Iris pigment epithelial cell (primary cell): ENCODE data around the gene PCAT7.
A peak's percentile ranks its signal among the peaks of the same experiment; 100 is the strongest.
"Not testable (repeated sequence)": the region's sequence is repeated elsewhere in the genome, so short reads cannot be mapped to it uniquely, and the experiment has no call there.

Experiments
- DNase-seq: peaks from one replicate; pipeline ENCODE4 v3.0.0-alpha.2; 2011; ENCODE audit warnings: low read depth

PCAT7 gene

DNA sequence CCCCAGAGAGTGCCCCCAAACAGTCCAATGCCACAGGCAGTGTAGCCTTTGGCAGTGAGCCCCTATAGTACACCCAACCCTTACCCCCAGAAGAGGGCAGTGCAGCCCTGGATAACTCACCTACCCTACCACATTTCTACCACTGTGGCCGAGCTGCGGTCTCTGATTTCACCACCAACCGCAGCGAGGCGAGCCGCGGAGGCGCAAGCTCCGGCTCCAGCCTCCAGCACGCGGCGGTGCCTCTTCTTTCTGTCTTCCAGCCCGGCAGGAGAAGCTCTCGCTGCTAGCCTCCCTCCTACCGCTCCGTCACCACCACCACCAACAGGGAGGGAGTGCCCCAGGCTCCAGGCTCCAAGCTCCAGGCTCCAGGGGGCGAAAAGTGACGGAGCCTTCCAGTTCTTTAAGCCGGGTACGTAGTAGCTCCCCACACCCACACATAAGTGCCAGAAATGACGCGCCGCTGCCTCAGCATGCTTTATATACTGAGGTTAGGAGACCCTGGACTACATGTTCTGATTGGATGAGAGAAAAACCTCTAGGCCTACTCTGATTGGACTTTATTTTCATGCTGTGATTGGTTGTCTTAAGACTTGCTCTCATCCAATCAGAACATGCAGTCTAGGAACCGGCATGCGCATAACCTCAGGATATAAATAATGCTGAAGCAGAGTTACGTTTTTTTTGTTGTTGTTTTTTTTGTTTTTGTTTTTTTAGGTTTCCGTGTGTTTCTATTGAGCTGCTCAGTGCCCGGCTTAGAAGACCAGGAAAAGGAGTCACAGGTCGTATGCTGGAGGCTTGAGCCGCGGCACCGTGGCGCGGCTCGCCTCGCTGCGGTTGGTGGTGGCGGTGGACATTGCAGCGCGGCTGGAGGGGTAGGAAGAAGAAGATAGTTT is at the start of gene PCAT7:
TSS of gene PCAT7 (plus strand) at position 645 of the 893 bp plus-strand sequence.
- peak; percentile 23 for DNase-seq

DNA sequence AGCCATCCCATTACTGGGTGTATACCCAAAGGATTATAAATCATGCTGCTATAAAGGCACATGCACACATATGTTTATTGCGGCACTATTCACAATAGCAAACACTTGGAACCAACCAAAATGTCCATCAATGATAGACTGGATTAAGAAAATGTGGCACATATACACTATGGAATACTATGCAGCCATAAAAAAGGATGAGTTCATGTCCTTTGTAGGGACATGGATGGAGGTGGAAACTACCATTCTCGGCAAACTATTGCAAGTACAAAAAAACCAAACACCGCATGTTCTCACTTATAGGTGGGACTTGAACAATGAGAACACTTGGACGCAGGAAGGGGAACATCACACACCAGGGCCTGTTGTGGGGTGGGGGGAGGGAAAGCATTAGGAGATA is 48.5 kb upstream of the PCAT7 start:
- DNase-seq: not testable (repeated sequence)

DNA sequence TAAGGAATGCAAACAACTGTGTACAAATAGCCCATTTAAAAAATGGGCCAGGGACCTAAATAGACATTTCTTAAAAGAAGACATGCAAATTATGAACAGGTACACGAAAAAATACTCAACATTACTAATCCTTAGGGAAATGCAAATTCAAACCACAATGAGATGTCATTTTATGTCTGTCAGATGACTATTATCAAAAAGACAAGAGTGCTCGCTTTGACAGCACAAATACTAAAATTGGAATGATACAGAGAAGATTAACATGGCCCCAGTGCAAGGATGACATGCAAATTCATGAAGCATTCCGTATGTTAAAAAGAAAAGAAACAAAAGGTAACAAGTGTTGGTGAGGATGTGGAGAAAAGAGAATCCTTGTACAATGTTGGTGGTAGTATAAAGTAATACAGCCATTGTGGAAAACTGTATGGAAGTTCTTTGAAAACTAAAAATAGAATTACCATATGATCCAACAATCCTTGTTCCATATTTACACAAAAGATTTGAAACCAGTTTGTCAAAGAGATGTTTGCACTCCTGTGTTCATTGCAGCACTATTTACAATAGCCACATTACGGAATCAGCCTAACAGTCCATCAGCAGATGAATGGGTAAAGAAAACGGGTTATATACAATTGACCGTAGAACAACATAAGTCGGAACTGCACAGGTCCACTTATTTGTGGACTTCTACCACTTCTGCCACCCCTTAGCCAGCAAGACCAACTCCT is 47.2 kb upstream of the PCAT7 start:
- no peak for DNase-seq

DNA sequence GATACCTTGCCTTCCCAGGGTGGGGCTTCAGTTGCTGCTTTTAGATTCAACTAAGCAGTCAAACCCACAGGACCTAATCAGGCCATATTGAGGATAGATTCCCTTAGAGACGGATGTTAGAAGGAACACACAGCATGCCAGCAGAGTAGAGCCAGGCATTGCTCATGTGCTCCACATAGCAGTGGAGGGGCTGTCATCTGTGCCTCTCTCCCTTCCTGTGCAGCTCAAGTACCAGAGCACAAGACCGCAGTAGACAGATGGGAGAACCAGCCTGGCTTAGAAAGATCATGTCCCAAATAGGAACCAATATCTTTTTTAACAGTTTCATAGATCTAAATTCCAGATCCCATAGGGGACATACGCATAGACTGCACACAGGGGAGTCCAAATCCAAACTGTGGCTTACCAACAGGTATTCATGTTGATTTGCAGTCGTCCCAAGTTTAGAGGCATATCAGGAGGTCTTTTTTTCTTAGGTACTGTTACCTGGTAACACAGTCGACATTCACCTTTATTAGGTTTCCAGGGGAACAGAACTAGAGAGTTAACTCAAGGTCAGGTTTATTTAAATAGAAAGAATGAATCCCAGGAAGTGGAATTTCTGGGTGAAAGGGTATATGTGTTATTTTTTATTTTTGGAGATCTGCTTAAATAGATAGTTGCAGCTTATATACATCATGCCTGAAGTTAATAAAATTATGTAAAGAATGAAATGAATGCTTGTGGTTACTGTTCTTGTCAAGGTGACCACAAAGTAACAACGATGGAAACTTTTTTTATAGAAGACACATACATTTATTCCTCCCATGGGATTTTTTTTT is 43.5 kb upstream of the PCAT7 start:
- peak; percentile 12 for DNase-seq

- DNase-seq: no peak
Observed at GRCh38 chr9:94511955-94512265, 43.0 kb upstream of the PCAT7 start.

DNA sequence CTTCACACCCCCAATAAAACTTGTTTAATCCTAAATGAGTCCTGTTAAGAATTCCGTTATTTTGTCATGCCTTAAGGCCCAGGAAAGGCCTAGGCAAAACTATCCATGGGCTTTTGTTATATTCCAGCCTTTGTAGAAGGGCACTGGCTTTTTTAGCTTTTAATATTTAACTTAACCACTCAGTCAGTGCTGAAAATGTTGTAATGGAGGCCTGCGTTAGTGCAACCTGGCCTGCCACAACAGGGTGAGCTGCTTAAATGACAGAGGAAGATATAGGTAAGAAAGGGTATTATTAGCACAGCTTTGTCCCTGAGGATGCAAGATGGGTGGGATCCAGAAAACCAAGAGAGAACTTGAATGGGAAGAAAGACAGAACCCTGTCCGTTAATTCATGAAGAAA is 40.2 kb upstream of the PCAT7 start:
- no peak for DNase-seq

DNA sequence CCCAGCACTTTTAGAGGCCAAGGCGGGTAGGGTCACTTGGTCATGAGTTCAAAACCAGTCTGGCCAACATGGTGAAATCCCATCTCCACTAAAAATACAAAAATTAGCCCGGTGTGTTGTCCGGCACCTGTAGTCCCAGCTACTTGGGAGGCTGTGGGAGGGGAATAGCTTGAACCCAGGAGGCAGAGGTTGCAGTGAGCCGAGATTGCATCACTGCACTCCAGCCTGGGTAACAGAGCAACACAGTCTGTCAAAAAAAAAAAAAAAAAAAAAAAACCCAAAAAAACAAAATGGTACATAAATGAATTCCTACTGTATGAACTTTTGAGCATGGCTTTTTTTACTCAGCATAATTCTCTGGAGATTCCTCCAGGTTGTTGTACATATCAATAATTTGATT is 37.6 kb upstream of the PCAT7 start:
- no peak for DNase-seq

GRCh38 chr9:94525396-94526035 is 29.4 kb upstream of the PCAT7 start:
- DNase-seq: no peak

GRCh38 chr9:94526271-94526670 is 28.6 kb upstream of the PCAT7 start:
- DNase-seq: no peak

DNA sequence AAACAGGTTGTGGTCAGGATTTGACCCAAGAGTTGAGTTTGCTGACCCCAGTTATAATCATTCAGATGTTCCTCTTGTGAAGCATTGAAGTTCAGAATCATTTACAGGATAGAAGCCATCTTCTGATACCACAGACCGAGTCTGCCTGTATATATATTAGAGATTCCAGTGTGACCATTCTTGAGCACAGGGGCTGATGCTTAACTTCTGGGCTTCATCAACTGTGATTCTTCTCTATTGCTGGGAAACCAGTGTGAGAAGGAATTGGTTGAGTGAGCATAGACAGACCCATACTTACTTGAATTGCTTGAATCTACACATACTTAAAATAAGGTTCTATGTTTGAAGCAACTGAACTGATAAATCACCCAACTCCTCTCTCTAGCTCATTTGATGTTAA is 27.9 kb upstream of the PCAT7 start:
- DNase-seq: no peak

- DNase-seq: no peak
Observed at GRCh38 chr9:94528886-94529285, 26.0 kb upstream of the PCAT7 start.

DNA sequence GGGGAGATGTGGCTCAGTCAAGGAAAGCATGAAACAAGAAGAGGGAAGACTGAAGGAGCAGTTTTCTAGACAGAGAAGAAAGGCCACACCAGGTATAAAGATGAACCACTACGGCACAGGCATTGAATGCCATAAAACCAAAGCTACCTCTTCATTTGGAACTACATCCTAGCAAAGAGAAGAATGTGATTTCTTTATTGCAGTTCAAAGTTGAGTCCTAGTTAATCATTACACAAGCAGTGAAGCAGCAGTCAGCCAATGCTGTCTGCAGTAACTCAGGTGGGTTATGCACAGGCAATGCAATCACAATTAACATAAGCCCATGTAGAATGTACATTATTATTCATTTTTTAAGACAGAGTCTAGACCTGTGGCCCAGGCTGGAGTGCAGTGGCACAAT is 21.7 kb upstream of the PCAT7 start:
- DNase-seq: no peak

GRCh38 chr9:94533601-94534000 is 21.3 kb upstream of the PCAT7 start:
- no peak for DNase-seq

DNA sequence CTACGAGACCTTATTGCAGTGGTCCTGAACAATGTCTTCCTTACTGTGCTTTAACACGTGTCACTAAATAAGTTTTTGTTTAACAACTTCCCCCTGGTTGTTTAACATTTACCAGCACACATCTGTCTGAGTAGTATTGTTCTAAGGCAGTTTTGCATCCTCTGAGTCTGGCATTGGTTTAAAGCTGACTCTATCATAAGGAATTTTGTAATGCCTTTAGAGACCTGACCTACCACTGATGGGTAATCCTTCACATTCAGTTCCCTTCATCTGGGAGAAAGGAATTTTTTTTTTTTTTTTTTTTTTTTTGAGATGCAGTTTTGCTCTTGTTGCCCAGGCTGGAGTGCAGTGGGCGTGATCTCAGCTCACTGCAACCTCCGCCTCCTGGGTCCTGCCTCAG is 20.0 kb upstream of the PCAT7 start:
- no peak for DNase-seq

- DNase-seq: no peak
Observed at GRCh38 chr9:94538908-94539307, 16.0 kb upstream of the PCAT7 start.

GRCh38 chr9:94544335-94544734 is 10.5 kb upstream of the PCAT7 start:
- not testable (repeated sequence) for DNase-seq

DNA sequence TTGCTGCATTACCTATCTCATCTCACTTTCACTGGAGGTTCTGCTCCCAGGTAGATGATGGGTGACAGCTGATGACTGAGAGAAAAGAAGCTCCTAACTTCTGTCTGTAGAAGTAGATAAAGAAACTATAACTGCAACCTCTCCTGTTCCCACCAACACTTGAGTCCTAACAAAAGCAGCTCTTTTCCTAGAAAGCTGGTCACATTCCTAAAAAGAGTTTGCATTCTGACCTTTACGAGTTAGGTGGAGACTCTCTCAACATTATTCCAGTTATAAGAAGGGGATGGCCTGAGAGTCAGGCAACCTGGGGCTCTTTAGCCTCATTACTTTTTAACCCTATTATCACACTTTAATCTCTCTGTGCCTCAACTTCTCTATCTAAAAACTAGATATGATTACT is 8.9 kb upstream of the PCAT7 start:
- no peak for DNase-seq

DNA sequence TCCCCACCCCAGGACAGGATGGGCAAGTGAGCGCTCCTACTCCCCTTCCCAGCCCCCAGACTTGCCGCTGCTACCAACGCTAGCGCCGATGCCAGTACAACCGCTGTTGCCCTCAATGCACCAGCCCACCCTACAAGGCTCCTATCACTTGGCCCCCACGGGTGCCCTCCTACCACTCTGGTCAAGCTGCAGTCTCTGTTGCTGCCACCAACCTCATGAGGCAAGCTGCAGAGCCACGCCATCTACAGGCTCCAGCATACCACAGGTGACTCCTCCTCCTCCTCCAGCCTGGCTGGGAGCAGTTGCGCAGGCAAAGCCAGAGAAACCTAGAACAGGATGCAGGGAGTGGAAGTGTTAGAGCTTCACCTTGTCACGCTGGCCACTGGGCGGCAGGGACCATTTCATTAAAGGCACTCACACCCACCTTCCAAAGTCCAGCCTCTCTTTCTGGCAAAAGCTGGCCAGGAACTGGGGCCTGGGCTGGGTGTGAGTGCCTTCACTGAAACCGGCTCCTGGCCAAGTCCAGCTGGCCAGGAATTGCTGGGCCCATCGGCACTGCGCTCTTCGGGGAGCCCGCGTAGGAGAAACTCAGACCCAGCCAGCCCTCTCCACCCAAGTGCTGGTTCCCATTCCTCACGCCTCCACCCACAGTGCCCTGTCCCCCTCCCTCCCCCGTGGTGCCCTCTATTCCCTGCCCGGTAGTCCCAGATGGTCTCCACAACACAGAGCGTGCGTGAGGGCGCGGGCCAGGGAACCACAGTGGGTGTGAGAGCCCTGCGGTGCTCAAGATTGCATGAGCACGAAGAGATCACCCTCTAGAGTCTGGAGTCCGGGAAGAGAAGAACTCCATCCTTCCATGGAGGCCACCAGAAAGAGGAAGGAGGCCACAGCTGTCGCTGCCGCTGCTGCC is 1.6 kb upstream of the PCAT7 start:
- no peak for DNase-seq

DNA sequence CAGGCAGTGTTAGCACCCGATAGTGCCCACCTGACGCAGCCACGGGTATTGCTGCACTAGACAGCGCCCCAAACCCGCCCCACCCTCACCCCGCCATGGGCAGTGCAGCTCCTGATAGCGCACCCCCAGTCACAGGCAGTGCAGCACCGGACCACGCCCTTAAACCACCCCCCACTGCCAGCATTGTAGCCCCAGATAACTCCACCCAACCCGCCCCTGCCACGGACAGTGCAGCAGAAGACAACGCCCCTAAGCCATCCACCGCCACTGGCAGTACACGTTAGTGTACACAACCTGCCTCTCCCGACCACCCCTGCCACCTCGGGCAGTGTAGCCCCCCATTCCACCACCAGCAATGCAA is 825 bp upstream of the PCAT7 start:
- DNase-seq: no peak

GRCh38 chr9:94557376-94557775 is 2.5 kb downstream of the PCAT7 start:
- DNase-seq: no peak

DNA sequence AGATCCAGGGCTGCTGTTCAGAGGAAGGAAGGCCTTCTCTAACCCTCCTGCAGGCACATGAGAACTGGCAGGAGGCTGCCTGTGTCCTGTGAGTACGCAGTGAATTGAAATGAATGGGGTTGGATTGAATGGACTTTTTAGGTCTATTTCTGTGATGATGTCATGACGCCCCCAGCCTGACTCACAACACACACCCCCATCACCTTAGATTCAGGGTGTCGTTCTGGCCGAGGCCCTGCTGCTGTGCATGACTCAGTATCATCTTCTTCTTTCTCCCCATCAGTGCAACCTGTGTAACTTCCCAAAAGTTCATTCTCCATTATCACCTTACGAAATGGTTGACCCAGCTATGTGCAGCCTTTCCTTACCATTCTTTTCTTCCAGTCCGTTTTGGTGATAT is 5.4 kb downstream of the PCAT7 start:
- no peak for DNase-seq
